SK-N-SH (cell line): ENCODE measurements around the gene C8A.

ENCODE experiments used
- CTCF ChIP-seq: fragments of 200-600 bp; sonication (generic); IDR thresholded peaks from 2 replicates; pipeline ENCODE4 v1.6.1; 2017; ENCODE audit warnings: antibody characterized with exemption, mild to moderate bottlenecking, moderate library complexity
- EZH2phosphoT487 ChIP-seq: fragments of 200-600 bp; sonication (generic); IDR thresholded peaks from 2 replicates; pipeline ENCODE4 v1.6.1; 2017; ENCODE audit warnings: low read depth, mixed run types, mild to moderate bottlenecking, antibody characterized with exemption, moderate library complexity, borderline replicate concordance
- RAD21 ChIP-seq: IDR thresholded peaks from 2 replicates; pipeline ENCODE4 v1.6.1; 2012; ENCODE audit warnings: mild to moderate bottlenecking, low read length

DNA sequence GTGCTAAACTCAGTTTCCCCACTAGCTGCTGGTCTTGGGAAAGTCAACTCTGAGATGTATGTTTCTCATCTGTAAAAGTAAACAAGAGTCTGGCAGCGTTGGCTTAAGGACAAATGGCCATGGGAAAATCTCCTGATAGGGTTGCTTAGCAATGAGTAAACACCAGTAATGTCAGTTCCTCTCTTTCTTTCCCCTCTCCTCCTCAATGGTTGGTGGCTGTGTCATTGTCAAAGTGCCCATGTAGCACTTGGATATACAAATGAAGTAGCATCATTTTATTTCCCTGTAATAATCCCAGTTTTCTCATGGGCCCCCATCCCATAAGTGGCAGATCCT is 33.2 kb upstream of the C8A start:
- TF ChIP-seq CTCF (no peak), RAD21 (no peak), EZH2phosphoT487 (no peak)
